CD8-positive, alpha-beta memory T cell (primary cell): ENCODE results near the gene CIP2A. TPM values are rescaled to one million over a fixed set of nuclear protein-coding genes. Genes with fewer than 3 reads are reported as not detected.

ENCODE experiments used
- CTCF ChIA-PET: fragments of 350-600 bp; sonication (Branson Sonifier 250); formaldehyde crosslinking; loops from one replicate; lab custom pipeline; 2021; ENCODE audit warnings: antibody characterized with exemption; lab: Charles Lee
- POLR2A ChIA-PET: fragments of 350-600 bp; sonication (Branson Sonifier 250); formaldehyde crosslinking; loops from one replicate; lab custom pipeline; 2021; ENCODE audit warnings: antibody characterized with exemption; lab: Charles Lee
- DNase-seq, 5 donors: peaks; one replicate each; pipeline versions ENCODE4 v3.0.0 to v3.0.0-alpha.2; 2020 to 2022; ENCODE audit warnings: mixed read lengths in 1 of 5
- H3K27ac ChIP-seq: one replicate; pipeline ENCODE4 v1.7.0; 2013; ENCODE audit warnings: low read depth, mild to moderate bottlenecking, low read length, moderate library complexity
- H3K27me3 ChIP-seq: 2 replicates; pipeline ENCODE4 v1.7.0; 2013; ENCODE audit warnings: low read length, mild to moderate bottlenecking; ENCODE audit not compliant: insufficient read depth, poor library complexity, severe bottlenecking
- H3K36me3 ChIP-seq: 2 replicates; pipeline ENCODE4 v1.7.0; 2013; ENCODE audit warnings: mild to moderate bottlenecking, low read length, moderate library complexity; ENCODE audit not compliant: insufficient read depth
- H3K4me1 ChIP-seq: 2 replicates; pipeline ENCODE4 v1.7.0; 2013; ENCODE audit warnings: mild to moderate bottlenecking, low read length, moderate library complexity; ENCODE audit not compliant: insufficient read depth
- H3K4me3 ChIP-seq: 2 replicates; pipeline ENCODE4 v1.7.0; 2013; ENCODE audit warnings: mild to moderate bottlenecking, low read length
- H3K9me3 ChIP-seq: 2 replicates; pipeline ENCODE4 v1.7.0; 2013; ENCODE audit warnings: mild to moderate bottlenecking, low read length
- H3K27ac Mint-ChIP-seq, 8 donors: one replicate each; pipeline ENCODE4 v1.8.0; 2020 to 2021; ENCODE audit warnings: mixed read lengths in 8 of 8, mild to moderate bottlenecking in 6 of 8, inconsistent platforms in 3 of 8, moderate library complexity in 3 of 8
- H3K27me3 Mint-ChIP-seq, 2 donors: one replicate each; pipeline ENCODE4 v1.8.0; 2020 to 2021; ENCODE audit warnings: mixed read lengths in 2 of 2, mild to moderate bottlenecking in 1 of 2, moderate library complexity in 1 of 2
- H3K36me3 Mint-ChIP-seq, 3 donors: one replicate each; pipeline ENCODE4 v1.8.0; 2020 to 2021; ENCODE audit warnings: mixed read lengths in 3 of 3, inconsistent platforms in 1 of 3, mild to moderate bottlenecking in 1 of 3
- H3K4me1 Mint-ChIP-seq, 3 donors: one replicate each; pipeline ENCODE4 v1.8.0; 2020 to 2021; ENCODE audit warnings: mixed read lengths in 3 of 3, inconsistent platforms in 1 of 3, mild to moderate bottlenecking in 1 of 3
- H3K4me3 Mint-ChIP-seq, 7 donors: one replicate each; pipeline ENCODE4 v1.8.0; 2020 to 2021; ENCODE audit warnings: mixed read lengths in 7 of 7, mild to moderate bottlenecking in 6 of 7, moderate library complexity in 4 of 7, inconsistent platforms in 2 of 7
- H3K9me3 Mint-ChIP-seq, 5 donors: one replicate each; pipeline ENCODE4 v1.8.0; 2020 to 2022; ENCODE audit warnings: mixed read lengths in 5 of 5, mild to moderate bottlenecking in 3 of 5, moderate library complexity in 2 of 5, inconsistent platforms in 1 of 5
- polyA plus RNA-seq: library from polyadenylated mRNA; unstranded; fragments of 300-500 nt; fragmentation: Illumina TruSeq; gene quantifications from one replicate; pipeline ENCODE4 v1.2.3, GENCODE V29; 2021
- total RNA-seq, 2 experiments: library from RNA; stranded (reverse); gene quantifications; one replicate each; pipeline ENCODE4 v1.2.3, GENCODE V29; 2021

The CIP2A gene
- total and polyA plus RNA-seq, 3 experiments from 2014 or later, result 3.5 to 42.6 (median 41.7) TPM

- ChIA-PET CTCF (interaction anchor here (0.5 to 1.1 kb wide), 2 partner anchors 10 to 200 kb away, joined by 3 read pairs; no protein-coding TSS in a partner anchor), POLR2A (no interaction called here)
- Mint-ChIP-seq H3K27ac (no peak overlapping the region), H3K9me3 (no peaks in the 10 kb centered on the region), H3K4me1 (peaks cover 24 to 64% (median 52%) of the 10 kb centered on the region in 3 donors), H3K36me3 (no peaks in the 10 kb centered on the region), H3K27me3 (no peaks in the 10 kb centered on the region), H3K4me3 (no peak overlapping the region)
- H3K27ac ChIP-seq, result no peak overlapping the region
- no peak overlapping the region for H3K4me3 ChIP-seq
- H3K36me3 ChIP-seq, result no peaks in the 10 kb centered on the region
- no peak for DNase-seq
- peaks cover 12% of the 10 kb centered on the region for H3K4me1 ChIP-seq
- no peaks in the 10 kb centered on the region for H3K27me3 ChIP-seq
- no peaks in the 10 kb centered on the region for H3K9me3 ChIP-seq
These were observed 6.1 kb upstream of the CIP2A start for GRCh38 chr3:108595321-108595720.

- ChIA-PET CTCF (interaction anchor here (0.8 to 6.0 kb wide), 5 partner anchors 12 to 325 kb away, joined by 3 to 75 read pairs (median 8); no protein-coding TSS in a partner anchor), POLR2A (interaction anchor here (0.9 to 3.8 kb wide), 3 partner anchors 12 to 325 kb away, joined by 4 to 99 read pairs (median 4); no protein-coding TSS in a partner anchor)
- H3K9me3 Mint-ChIP-seq, result no peaks in the 10 kb centered on the region
- peak overlapping the region; percentile 95 to 99 (median 98) for H3K4me3 Mint-ChIP-seq
- H3K4me3 ChIP-seq, result peak overlapping the region; percentile 88
- H3K36me3 Mint-ChIP-seq, result peaks cover 0 to 13% (median 0%) of the 10 kb centered on the region in 3 donors
- DNase-seq, result peak in 1 of 5 donors; percentile 44
- peak overlapping the region; percentile 90 for H3K27ac ChIP-seq
- H3K4me1 Mint-ChIP-seq, result peaks cover 29 to 54% (median 50%) of the 10 kb centered on the region in 3 donors
- no peaks in the 10 kb centered on the region for H3K9me3 ChIP-seq
- peak overlapping the region; percentile 92 to 100 (median 99) for H3K27ac Mint-ChIP-seq
- H3K4me1 ChIP-seq, result peaks cover 17% of the 10 kb centered on the region
- H3K27me3 ChIP-seq, result no peaks in the 10 kb centered on the region
- H3K27me3 Mint-ChIP-seq, result no peaks in the 10 kb centered on the region
- H3K36me3 ChIP-seq, result no peaks in the 10 kb centered on the region
These were observed 1.2 kb upstream of the CIP2A start for GRCh38 chr3:108590460-108590859.

- Histone ChIP-seq H3K4me3 (peak overlapping the region; percentile 88), H3K36me3 (no peaks in the 10 kb centered on the region), H3K27ac (peak overlapping the region; percentile 90), H3K9me3 (no peaks in the 10 kb centered on the region), H3K4me1 (peaks cover 17% of the 10 kb centered on the region), H3K27me3 (no peaks in the 10 kb centered on the region)
- Mint-ChIP-seq H3K27me3 (no peaks in the 10 kb centered on the region), H3K27ac (peak overlapping the region; percentile 98 to 100 (median 99)), H3K4me3 (peak overlapping the region; percentile 95 to 99 (median 98)), H3K4me1 (peaks cover 29 to 59% (median 49%) of the 10 kb centered on the region in 3 donors), H3K9me3 (no peaks in the 10 kb centered on the region), H3K36me3 (peaks cover 0 to 13% (median 0%) of the 10 kb centered on the region in 3 donors)
- ChIA-PET POLR2A (interaction anchor here (0.9 to 3.8 kb wide), 5 partner anchors 12 to 367 kb away, joined by 3 to 99 read pairs (median 4); no protein-coding TSS in a partner anchor), CTCF (interaction anchor here (0.6 to 6.0 kb wide), 7 partner anchors 12 to 325 kb away, joined by 3 to 75 read pairs (median 7); no protein-coding TSS in a partner anchor)
- no peak for DNase-seq
These were observed 723 bp upstream of the CIP2A start for GRCh38 chr3:108589998-108590323.

GRCh38 chr3:108588601-108589000, 637 bp downstream of the CIP2A start:
- peak in 1 of 5 donors; percentile 9 for DNase-seq
- H3K9me3 Mint-ChIP-seq, result no peaks in the 10 kb centered on the region
- Histone ChIP-seq H3K9me3 (no peaks in the 10 kb centered on the region), H3K27ac (peak overlapping the region; percentile 90), H3K4me3 (peak overlapping the region; percentile 88), H3K36me3 (no peaks in the 10 kb centered on the region), H3K27me3 (no peaks in the 10 kb centered on the region), H3K4me1 (peaks cover 17% of the 10 kb centered on the region)
- ChIA-PET CTCF (interaction anchor here (0.9 to 6.0 kb wide), 6 partner anchors 9 to 73 kb away, joined by 3 to 75 read pairs (median 3); no protein-coding TSS in a partner anchor), POLR2A (interaction anchor here (0.5 to 3.8 kb wide), 6 partner anchors 11 to 275 kb away, joined by 3 to 99 read pairs (median 4); no protein-coding TSS in a partner anchor)
- H3K4me1 Mint-ChIP-seq, result peaks cover 29 to 59% (median 49%) of the 10 kb centered on the region in 3 donors
- peak overlapping the region; percentile 98 to 100 (median 99) for H3K27ac Mint-ChIP-seq
- H3K36me3 Mint-ChIP-seq, result peaks cover 0 to 13% (median 0%) of the 10 kb centered on the region in 3 donors
- no peaks in the 10 kb centered on the region for H3K27me3 Mint-ChIP-seq
- H3K4me3 Mint-ChIP-seq, result peak overlapping the region; percentile 95 to 99 (median 98)

- CTCF ChIA-PET, result interaction anchor here (0.9 kb wide), 1 partner anchor 10 kb away, joined by 3 read pairs; no protein-coding TSS in a partner anchor
- peaks cover 2 to 10% (median 5%) of the 10 kb centered on the region in 3 donors for H3K36me3 Mint-ChIP-seq
These were observed 11.2 kb downstream of the CIP2A start for GRCh38 chr3:108578064-108578463.

GRCh38 chr3:108569336-108569735, 19.9 kb downstream of the CIP2A start:
- H3K27me3 ChIP-seq, result no peaks in the 10 kb centered on the region
- Mint-ChIP-seq H3K4me3 (no peak overlapping the region), H3K27me3 (no peaks in the 10 kb centered on the region), H3K36me3 (peaks cover 9 to 12% (median 11%) of the 10 kb centered on the region in 3 donors), H3K4me1 (peaks cover 0 to 13% (median 8%) of the 10 kb centered on the region in 3 donors), H3K27ac (no peak overlapping the region), H3K9me3 (peaks cover 0 to 2% (median 0%) of the 10 kb centered on the region in 5 donors)
- H3K4me3 ChIP-seq, result no peak overlapping the region
- no peaks in the 10 kb centered on the region for H3K36me3 ChIP-seq
- no peaks in the 10 kb centered on the region for H3K4me1 ChIP-seq
- H3K27ac ChIP-seq, result no peak overlapping the region
- POLR2A ChIA-PET, result no interaction called here
- CTCF ChIA-PET, result no interaction called here
- H3K9me3 ChIP-seq, result no peaks in the 10 kb centered on the region
- no peak for DNase-seq

More at GRCh38 chr3:108578064-108578463, 11.2 kb downstream of the CIP2A start:
- Mint-ChIP-seq H3K4me1 (peaks cover 0 to 18% (median 0%) of the 10 kb centered on the region in 3 donors), H3K4me3 (no peak overlapping the region), H3K27ac (no peak overlapping the region), H3K27me3 (no peaks in the 10 kb centered on the region), H3K9me3 (no peaks in the 10 kb centered on the region)
- Histone ChIP-seq H3K9me3 (no peaks in the 10 kb centered on the region), H3K4me1 (no peaks in the 10 kb centered on the region), H3K36me3 (no peaks in the 10 kb centered on the region), H3K4me3 (no peak overlapping the region), H3K27me3 (no peaks in the 10 kb centered on the region), H3K27ac (no peak overlapping the region)
- POLR2A ChIA-PET, result interaction anchor here (1.2 kb wide), 1 partner anchor 11 kb away, joined by 5 read pairs; the partner anchor contains the start of genes CIP2A and DZIP3
- no peak for DNase-seq

- Histone ChIP-seq H3K9me3 (no peaks in the 10 kb centered on the region), H3K27me3 (no peaks in the 10 kb centered on the region), H3K4me3 (no peak overlapping the region), H3K36me3 (no peaks in the 10 kb centered on the region), H3K4me1 (no peaks in the 10 kb centered on the region), H3K27ac (no peak overlapping the region)
- no peaks in the 10 kb centered on the region for H3K27me3 Mint-ChIP-seq
- no peak overlapping the region for H3K4me3 Mint-ChIP-seq
- H3K4me1 Mint-ChIP-seq, result peaks cover 0 to 13% (median 11%) of the 10 kb centered on the region in 3 donors
- peaks cover 0 to 5% (median 0%) of the 10 kb centered on the region in 3 donors for H3K36me3 Mint-ChIP-seq
- ChIA-PET CTCF (no interaction called here), POLR2A (interaction anchor here (0.6 kb wide), 1 partner anchor 14 kb away, joined by 3 read pairs; no protein-coding TSS in a partner anchor)
- no peak for DNase-seq
- H3K9me3 Mint-ChIP-seq, result no peaks in the 10 kb centered on the region
- H3K27ac Mint-ChIP-seq, result no peak overlapping the region
These were observed 22.6 kb downstream of the CIP2A start for GRCh38 chr3:108566599-108566998.

GRCh38 chr3:108565506-108565905, 23.7 kb downstream of the CIP2A start:
- CTCF ChIA-PET, result interaction anchor here (1.0 kb wide), 1 partner anchor 350 kb away, joined by 3 read pairs; no protein-coding TSS in a partner anchor
- H3K4me1 ChIP-seq, result no peaks in the 10 kb centered on the region
- POLR2A ChIA-PET, result no interaction called here
- H3K9me3 ChIP-seq, result no peaks in the 10 kb centered on the region
- no peaks in the 10 kb centered on the region for H3K36me3 ChIP-seq
- Mint-ChIP-seq H3K4me3 (no peak overlapping the region), H3K27me3 (no peaks in the 10 kb centered on the region), H3K36me3 (peaks cover 0 to 8% (median 4%) of the 10 kb centered on the region in 3 donors), H3K9me3 (no peaks in the 10 kb centered on the region), H3K27ac (no peak overlapping the region), H3K4me1 (peaks cover 0 to 13% (median 11%) of the 10 kb centered on the region in 3 donors)
- no peak overlapping the region for H3K27ac ChIP-seq
- no peaks in the 10 kb centered on the region for H3K27me3 ChIP-seq
- H3K4me3 ChIP-seq, result no peak overlapping the region
- no peak for DNase-seq
